Epithelial cell of esophagus (primary cell): Measurements from ENCODE around the gene DNAH17.

Experiments used
- DNase-seq: peaks from one replicate; pipeline ENCODE4 v3.0.0; 2010; ENCODE audit warnings: low read depth
- H3K4me3 ChIP-seq: 2 replicates; pipeline ENCODE4 v1.5.1; 2011; ENCODE audit warnings: mild to moderate bottlenecking, low read length, control low read depth
- TF ChIP-seq, protein P1 (sequence below): IDR thresholded peaks from 2 replicates; pipeline ENCODE4 v1.5.1; 2011; ENCODE audit warnings: low read depth, mild to moderate bottlenecking, low read length, control low read depth, inconsistent platforms; ENCODE audit not compliant: insufficient read depth; ENCODE audit errors: missing control alignments

DNAH17 gene

GRCh38 chr17:78378225-78379130 is 198.7 kb downstream of the DNAH17 start, which contains the start of gene PGS1:
TSS of gene PGS1 (plus strand) at chr17:78378649. CDS start at chr17:78378666, 17 bp downstream.
- TF ChIP-seq, protein P1, sequence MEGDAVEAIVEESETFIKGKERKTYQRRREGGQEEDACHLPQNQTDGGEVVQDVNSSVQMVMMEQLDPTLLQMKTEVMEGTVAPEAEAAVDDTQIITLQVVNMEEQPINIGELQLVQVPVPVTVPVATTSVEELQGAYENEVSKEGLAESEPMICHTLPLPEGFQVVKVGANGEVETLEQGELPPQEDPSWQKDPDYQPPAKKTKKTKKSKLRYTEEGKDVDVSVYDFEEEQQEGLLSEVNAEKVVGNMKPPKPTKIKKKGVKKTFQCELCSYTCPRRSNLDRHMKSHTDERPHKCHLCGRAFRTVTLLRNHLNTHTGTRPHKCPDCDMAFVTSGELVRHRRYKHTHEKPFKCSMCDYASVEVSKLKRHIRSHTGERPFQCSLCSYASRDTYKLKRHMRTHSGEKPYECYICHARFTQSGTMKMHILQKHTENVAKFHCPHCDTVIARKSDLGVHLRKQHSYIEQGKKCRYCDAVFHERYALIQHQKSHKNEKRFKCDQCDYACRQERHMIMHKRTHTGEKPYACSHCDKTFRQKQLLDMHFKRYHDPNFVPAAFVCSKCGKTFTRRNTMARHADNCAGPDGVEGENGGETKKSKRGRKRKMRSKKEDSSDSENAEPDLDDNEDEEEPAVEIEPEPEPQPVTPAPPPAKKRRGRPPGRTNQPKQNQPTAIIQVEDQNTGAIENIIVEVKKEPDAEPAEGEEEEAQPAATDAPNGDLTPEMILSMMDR: no peak
- H3K4me3 ChIP-seq: peak within 1 kb of the TSS; percentile 84
- peak; percentile 80 for DNase-seq

- DNase-seq: no peak
- TF ChIP-seq, protein P1: no peak
- peak overlapping the region; percentile 84 for H3K4me3 ChIP-seq
Measured at GRCh38 chr17:78377858-78378224, 199.4 kb downstream of the DNAH17 start.

GRCh38 chr17:78376161-78376560 is 201.0 kb downstream of the DNAH17 start:
- DNase-seq: no peak
- H3K4me3 ChIP-seq: no peak overlapping the region

DNA sequence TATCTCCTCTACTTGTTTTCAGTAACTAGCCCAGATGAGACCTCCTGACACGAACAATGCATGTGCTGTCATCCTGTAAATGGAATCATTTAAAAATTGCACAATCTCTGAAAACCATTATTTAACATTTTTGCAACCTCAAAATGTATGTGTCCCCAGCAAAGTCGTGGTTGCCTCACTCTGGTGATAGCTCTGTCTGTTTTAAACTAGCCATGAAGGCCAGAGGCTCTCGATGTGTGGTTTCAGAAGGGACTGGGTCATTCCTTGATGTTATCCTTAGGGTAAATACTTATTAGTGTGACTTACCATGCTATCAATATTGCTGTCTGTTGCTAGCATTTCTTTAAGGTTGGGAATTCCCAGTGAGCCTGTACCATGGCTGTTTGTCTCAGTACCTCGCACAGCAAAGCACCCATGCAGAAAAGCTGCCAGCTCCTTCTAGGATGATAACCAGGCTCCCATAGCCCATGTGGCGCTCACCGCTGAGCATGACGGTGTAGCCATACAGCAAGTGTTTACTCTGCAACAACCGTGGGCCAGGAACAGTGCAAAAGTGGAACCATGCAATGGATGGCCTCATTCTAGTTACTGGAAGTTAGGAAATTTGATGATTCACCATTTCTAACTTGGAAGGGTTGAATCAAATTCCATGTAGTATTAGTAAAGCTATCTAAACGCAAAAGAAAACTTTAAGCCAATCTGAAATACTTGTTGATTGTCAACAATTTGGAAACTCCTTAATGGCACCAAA is 201.6 kb downstream of the DNAH17 start:
- DNase-seq: peak; percentile 93
- no peak overlapping the region for H3K4me3 ChIP-seq
- TF ChIP-seq, protein P1: no peak

More at GRCh38 chr17:78376161-78376560, 201.0 kb downstream of the DNAH17 start:
- TF ChIP-seq, protein P1: no peak

GRCh38 chr17:78374631-78375274 is 202.4 kb downstream of the DNAH17 start:
- H3K4me3 ChIP-seq: no peak overlapping the region
- TF ChIP-seq, protein P1: no peak
- peak; percentile 79 for DNase-seq

DNA sequence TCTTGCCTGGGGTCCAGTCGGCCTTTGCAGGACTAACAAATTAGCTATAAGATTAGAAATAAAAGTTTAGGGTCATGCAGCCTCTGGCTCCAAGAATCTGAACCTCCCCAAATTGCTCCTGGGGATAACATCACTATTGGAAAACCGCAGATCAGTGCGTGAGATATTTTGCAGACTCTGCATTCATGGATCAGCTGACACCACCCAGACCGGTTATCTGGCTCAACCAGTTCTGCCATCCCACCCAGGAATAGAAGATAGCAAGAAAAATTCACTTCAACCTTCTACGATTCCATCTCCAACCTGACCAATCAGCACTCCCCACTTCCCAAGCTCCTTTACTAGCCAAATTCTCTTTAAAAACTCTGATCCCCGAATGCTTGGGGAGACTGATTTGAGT is 203.0 kb downstream of the DNAH17 start:
- TF ChIP-seq, protein P1: no peak
- DNase-seq: peak; percentile 73
- H3K4me3 ChIP-seq: no peak overlapping the region
